GM12873 (cell line): ENCODE data around the gene LDLRAD4.

Experiments used
- CTCF ChIP-seq: IDR thresholded peaks from 2 replicates; pipeline ENCODE4 v1.5.1; 2012; ENCODE audit warnings: low read depth, mild to moderate bottlenecking, moderate library complexity, low read length, control low read depth; ENCODE audit not compliant: insufficient read depth; ENCODE audit errors: missing control alignments

LDLRAD4 gene

GRCh38 chr18:13179566-13180113, 38.9 kb upstream of the LDLRAD4 start:
- no peak for TF ChIP-seq CTCF

- TF ChIP-seq CTCF = no peak
Measured at GRCh38 chr18:13180614-13181375, 37.8 kb upstream of the LDLRAD4 start.

- no peak for TF ChIP-seq CTCF
Measured at GRCh38 chr18:13181765-13182164, 36.8 kb upstream of the LDLRAD4 start.

- TF ChIP-seq CTCF = no peak
Measured at GRCh38 chr18:13183359-13183758, 35.2 kb upstream of the LDLRAD4 start.

DNA sequence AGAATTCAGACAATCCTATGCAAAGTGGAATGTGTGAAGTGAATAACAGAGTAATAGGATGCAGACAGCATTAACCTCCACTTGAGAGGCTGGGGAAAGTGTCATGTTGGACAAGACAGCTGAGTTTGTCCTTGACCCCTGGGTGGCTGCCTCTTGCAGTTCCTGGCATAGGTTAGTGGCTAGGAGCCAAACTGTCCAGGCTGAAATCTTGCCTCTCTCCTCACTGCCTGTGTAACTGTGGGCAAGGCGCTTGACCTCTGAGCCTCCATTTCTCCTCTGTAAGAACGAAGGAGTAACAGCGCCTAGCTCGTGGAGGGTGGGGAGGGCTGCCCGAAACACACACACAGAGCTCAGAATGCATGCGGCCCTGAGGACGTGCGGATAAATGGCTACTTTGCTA, 34.8 kb upstream of the LDLRAD4 start:
- TF ChIP-seq CTCF = no peak

- no peak for TF ChIP-seq CTCF
Measured at GRCh38 chr18:13184396-13184795, 34.2 kb upstream of the LDLRAD4 start.

GRCh38 chr18:13185675-13186198, 32.8 kb upstream of the LDLRAD4 start:
- TF ChIP-seq CTCF = no peak
